GM23248 (cell line): ENCODE measurements around the gene CACNG4. TPM values are rescaled to one million over a fixed set of nuclear protein-coding genes. Genes with fewer than 3 reads are reported as not detected.

Source experiments
- DNase-seq: peaks from one replicate; pipeline ENCODE4 v3.0.0-alpha.2; 2015
- H2AFZ ChIP-seq: fragments of 200-600 bp; sonication (generic); 2 replicates; pipeline ENCODE4 v1.6.1; 2016; ENCODE audit warnings: antibody characterized with exemption
- H3F3A ChIP-seq: fragments of 200-600 bp; sonication (generic); 2 replicates; pipeline ENCODE4 v1.6.1; 2016; ENCODE audit warnings: mild to moderate bottlenecking, antibody characterized with exemption, mixed run types; ENCODE audit not compliant: insufficient read depth
- H3K27ac ChIP-seq: fragments of 200-600 bp; sonication (generic); 2 replicates; pipeline ENCODE4 v1.5.1; 2016; ENCODE audit warnings: mild to moderate bottlenecking
- H3K27me3 ChIP-seq: fragments of 200-600 bp; sonication (generic); replicated peaks from 2 replicates; pipeline ENCODE4 v1.6.1; 2016; ENCODE audit warnings: mild to moderate bottlenecking; ENCODE audit not compliant: insufficient read depth
- H3K36me3 ChIP-seq: fragments of 200-600 bp; sonication (generic); 2 replicates; pipeline ENCODE4 v1.6.1; 2016; ENCODE audit warnings: low read depth, mild to moderate bottlenecking
- H3K4me1 ChIP-seq: fragments of 200-600 bp; sonication (generic); 2 replicates; pipeline ENCODE4 v1.6.1; 2016; ENCODE audit warnings: mild to moderate bottlenecking; ENCODE audit not compliant: insufficient read depth
- H3K4me2 ChIP-seq: fragments of 200-600 bp; sonication (generic); one replicate; pipeline ENCODE4 v1.6.1; 2016; ENCODE audit warnings: mild to moderate bottlenecking; ENCODE audit not compliant: unreplicated experiment
- H3K4me3 ChIP-seq: fragments of 200-600 bp; sonication (generic); 2 replicates; pipeline ENCODE4 v1.5.1; 2016; ENCODE audit warnings: mild to moderate bottlenecking
- H3K79me2 ChIP-seq: fragments of 200-600 bp; sonication (generic); 2 replicates; pipeline ENCODE4 v1.6.1; 2016; ENCODE audit warnings: mild to moderate bottlenecking; ENCODE audit not compliant: insufficient read depth
- H3K9ac ChIP-seq: fragments of 200-600 bp; sonication (generic); 2 replicates; pipeline ENCODE4 v1.6.1; 2016; ENCODE audit warnings: mild to moderate bottlenecking
- H3K9me2 ChIP-seq: fragments of 200-600 bp; sonication (generic); 2 replicates; pipeline ENCODE4 v1.6.1; 2016; ENCODE audit warnings: mixed run types, mild to moderate bottlenecking, moderate library complexity; ENCODE audit not compliant: insufficient read depth
- H3K9me3 ChIP-seq: fragments of 200-600 bp; sonication (generic); one replicate; pipeline ENCODE4 v1.6.1; 2017; ENCODE audit warnings: low read depth
- H4K20me1 ChIP-seq: fragments of 200-600 bp; sonication (generic); 2 replicates; pipeline ENCODE4 v1.6.0; 2016; ENCODE audit not compliant: insufficient read depth
- EZH2 ChIP-seq: fragments of 200-600 bp; sonication (generic); IDR thresholded peaks from 2 replicates; pipeline ENCODE4 v1.6.1; 2018; ENCODE audit warnings: antibody characterized with exemption, mild to moderate bottlenecking; ENCODE audit not compliant: insufficient read depth, poor library complexity, severe bottlenecking
- EZH2phosphoT487 ChIP-seq: fragments of 200-600 bp; sonication (generic); IDR thresholded peaks from 2 replicates; pipeline ENCODE4 v1.6.1; 2018; ENCODE audit warnings: antibody characterized with exemption, moderate library complexity, mild to moderate bottlenecking, low read depth; ENCODE audit not compliant: insufficient read depth
- WGBS, 2 experiments: methylation state at CpG; one replicate each; pipeline ENCODE4 v1.1.6; 2015 to 2017; ENCODE audit warnings: low lambda C conversion rate in 2 of 2, low coverage in 1 of 2; ENCODE audit errors: missing lambda C conversion rate in 2 of 2; 5-methylcytosine and 5-hydroxymethylcytosine counted together
- in situ Hi-C: fragments of 300-500 bp; cut with MboI; formaldehyde crosslinking; loops from 2 replicates; pipeline ENCODE4 v1.15.0; 2020
- polyA plus RNA-seq: library from polyadenylated mRNA; unstranded; fragments of >200 nt; fragmentation: Nextera tagmentation; extraction: Ambion mirVana; gene quantifications from 2 replicates; pipeline ENCODE4 v1.2.1, GENCODE V29; 2016
- total RNA-seq: library from RNA; depleted of rRNA; stranded (reverse); fragments of >200 nt; shearing (Covaris generic); gene quantifications from 2 replicates; pipeline ENCODE4 v1.2.3, GENCODE V29; 2014

The CACNG4 gene
- total and polyA plus RNA-seq, 2 experiments from 2014 or later, result not detected

DNA sequence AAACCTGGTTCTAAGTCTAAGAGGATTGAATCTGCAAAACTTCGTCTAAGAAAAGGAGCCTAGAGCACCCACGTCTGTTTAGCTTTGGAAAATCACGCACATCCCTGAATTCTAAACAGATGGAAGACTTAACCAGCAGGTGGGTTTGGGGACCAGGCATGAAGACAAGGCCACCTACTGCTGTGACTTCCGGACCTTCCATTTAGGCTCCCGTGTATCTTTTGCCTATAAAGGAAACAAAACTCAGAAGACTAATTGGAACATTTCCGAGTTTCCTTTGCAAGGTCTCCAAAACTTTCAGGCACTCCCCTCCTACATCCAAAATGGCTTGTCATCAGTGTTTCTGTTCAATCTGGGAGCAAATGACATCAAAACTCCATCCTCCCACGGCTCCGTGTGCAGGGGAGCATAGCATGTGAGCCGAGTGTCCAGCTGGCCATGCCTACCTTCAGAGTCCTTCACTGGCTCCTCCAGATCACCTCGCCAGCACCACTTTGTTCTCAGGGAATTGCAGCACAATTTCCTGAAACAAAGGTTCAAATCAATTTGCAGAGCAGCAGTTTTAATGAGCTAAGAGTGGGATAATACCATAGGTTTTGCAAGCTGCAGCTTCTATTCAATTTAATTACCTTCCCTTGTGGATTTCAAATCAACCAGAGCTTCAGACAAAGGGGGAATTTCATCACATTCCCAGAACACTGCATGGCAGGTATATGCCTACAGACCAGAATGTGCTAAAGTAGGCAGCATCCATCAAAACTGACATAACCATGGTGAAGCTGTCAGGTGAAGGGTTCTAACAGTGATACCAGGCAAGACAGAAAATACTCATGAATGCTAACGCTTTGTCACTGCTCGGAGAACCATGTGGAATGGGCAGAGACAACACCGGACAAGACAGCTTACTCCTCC is 103.3 kb downstream of the CACNG4 start:
- Histone ChIP-seq H3K27me3 (no peaks in the 10 kb centered on the region), H3K9me2 (no peaks in the 10 kb centered on the region), H3K4me2 (no peak overlapping the region), H2AFZ (no peak overlapping the region), H3K36me3 (no peaks in the 10 kb centered on the region), H3K4me1 (no peaks in the 10 kb centered on the region), H3K27ac (no peak overlapping the region), H3F3A (no peaks in the 10 kb centered on the region), H3K79me2 (no peaks in the 10 kb centered on the region), H3K9ac (no peak overlapping the region), H3K9me3 (no peaks in the 10 kb centered on the region), H3K4me3 (no peak overlapping the region), H4K20me1 (no peaks in the 10 kb centered on the region)
- 76 to 77% methylated on average over 13 of the region's 13 CpGs for WGBS, 2 experiments
- TF ChIP-seq EZH2 (no peak), EZH2phosphoT487 (no peak)
- in situ Hi-C loops, result no loop called here
- DNase-seq, result no peak

DNA sequence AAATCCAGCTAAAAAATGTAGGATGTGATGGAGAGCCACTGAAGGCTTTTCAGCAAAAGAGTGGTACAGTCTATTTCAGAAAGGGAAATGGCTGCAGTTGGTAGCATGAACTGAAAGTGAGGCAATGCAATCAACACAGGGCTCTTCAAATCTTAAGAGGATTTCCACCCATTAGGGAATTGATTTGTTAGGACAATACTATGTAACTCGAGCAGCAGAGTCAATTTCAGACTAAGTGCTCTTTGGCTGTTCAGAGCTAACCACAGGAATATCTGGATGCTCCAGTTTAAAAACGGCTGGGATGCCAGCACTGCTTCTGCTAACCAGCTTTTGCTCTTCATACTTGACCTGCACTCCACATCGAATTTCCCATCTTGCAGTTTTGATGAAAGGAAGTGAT is 104.5 kb downstream of the CACNG4 start:
- Histone ChIP-seq H3K4me2 (no peak overlapping the region), H3K4me1 (no peaks in the 10 kb centered on the region), H3K27ac (no peak overlapping the region), H4K20me1 (no peaks in the 10 kb centered on the region), H3F3A (no peaks in the 10 kb centered on the region), H3K9me3 (no peaks in the 10 kb centered on the region), H3K9ac (no peak overlapping the region), H3K79me2 (no peaks in the 10 kb centered on the region), H3K9me2 (no peaks in the 10 kb centered on the region), H3K27me3 (no peaks in the 10 kb centered on the region), H3K4me3 (no peak overlapping the region), H3K36me3 (no peaks in the 10 kb centered on the region), H2AFZ (no peak overlapping the region)
- TF ChIP-seq EZH2 (no peak), EZH2phosphoT487 (no peak)
- 34 to 39% methylated on average over 3 of the region's 3 CpGs for WGBS, 2 experiments
- DNase-seq, result no peak
- in situ Hi-C loops, result no loop called here

DNA sequence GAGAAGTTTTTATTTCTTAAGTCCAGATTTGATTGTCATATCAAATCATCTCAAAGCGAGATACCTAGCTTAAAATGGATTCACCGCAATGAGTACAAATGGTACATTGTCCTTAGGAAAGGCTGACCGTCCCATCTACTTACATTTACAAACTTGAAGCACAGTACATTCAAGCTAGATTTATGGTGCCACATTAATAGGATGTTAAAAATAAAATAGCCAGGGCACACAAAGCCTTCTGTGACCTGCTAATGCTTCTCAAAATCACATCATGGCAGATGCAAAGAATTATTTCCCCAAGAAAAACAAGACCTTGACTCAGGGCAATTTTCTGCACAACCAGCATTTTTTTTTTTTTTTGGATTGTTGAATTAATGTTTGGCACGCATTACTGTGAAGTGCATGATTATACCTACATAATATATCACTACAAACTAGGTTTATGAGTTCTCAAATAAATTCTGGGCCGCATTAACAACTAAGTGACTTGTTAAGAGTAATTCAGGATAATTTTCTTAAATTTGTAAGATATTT is 105.2 kb downstream of the CACNG4 start:
- no peak overlapping the region for H3K9ac ChIP-seq
- H3K36me3 ChIP-seq, result no peaks in the 10 kb centered on the region
- no peaks in the 10 kb centered on the region for H3F3A ChIP-seq
- H3K4me3 ChIP-seq, result no peak overlapping the region
- H3K27ac ChIP-seq, result no peak overlapping the region
- H3K9me2 ChIP-seq, result no peaks in the 10 kb centered on the region
- in situ Hi-C loops, result no loop called here
- H3K27me3 ChIP-seq, result no peaks in the 10 kb centered on the region
- no peak for DNase-seq
- no peak overlapping the region for H2AFZ ChIP-seq
- H3K79me2 ChIP-seq, result no peaks in the 10 kb centered on the region
- TF ChIP-seq EZH2phosphoT487, result no peak
- TF ChIP-seq EZH2, result no peak
- H3K4me1 ChIP-seq, result no peaks in the 10 kb centered on the region
- 84 to 88% methylated on average over 5 of the region's 5 CpGs for whole genome bisulfite sequencing, 2 experiments
- H3K4me2 ChIP-seq, result no peak overlapping the region
- H3K9me3 ChIP-seq, result no peaks in the 10 kb centered on the region
- no peaks in the 10 kb centered on the region for H4K20me1 ChIP-seq

DNA sequence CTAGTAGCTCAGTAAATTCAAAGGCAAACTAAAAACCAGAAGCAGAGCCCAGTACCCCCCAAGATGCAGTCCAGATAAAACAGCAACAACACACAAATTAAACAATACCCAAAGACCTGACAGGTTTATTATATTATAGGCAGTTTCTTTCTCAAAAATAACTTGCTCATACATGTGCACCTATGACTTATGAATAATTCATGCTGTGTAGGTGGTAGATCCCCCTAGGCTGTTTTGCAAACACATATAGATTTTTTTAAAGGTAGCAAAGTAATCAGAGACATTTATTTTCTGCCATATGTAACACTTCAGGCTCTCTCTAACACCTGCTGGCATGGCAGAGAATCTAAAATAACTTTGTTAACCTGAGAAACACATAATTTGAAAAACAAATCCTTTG is 107.1 kb downstream of the CACNG4 start:
- Histone ChIP-seq H3K4me3 (no peak overlapping the region), H3K79me2 (no peaks in the 10 kb centered on the region), H3K27me3 (no peaks in the 10 kb centered on the region), H3K9me2 (no peaks in the 10 kb centered on the region), H3K4me2 (no peak overlapping the region), H3K27ac (no peak overlapping the region), H3F3A (no peaks in the 10 kb centered on the region), H4K20me1 (no peaks in the 10 kb centered on the region), H2AFZ (no peak overlapping the region), H3K4me1 (no peaks in the 10 kb centered on the region), H3K9ac (no peak overlapping the region), H3K9me3 (no peaks in the 10 kb centered on the region), H3K36me3 (peaks cover 4% of the 10 kb centered on the region; the same call in 1 of the 2 replicates)
- in situ Hi-C loops, result no loop called here
- no peak for DNase-seq
- TF ChIP-seq EZH2phosphoT487 (no peak), EZH2 (no peak)
